CD4-positive, alpha-beta T cell treated with Interleukin-15 for 4 hours (primary cell): Measurements from ENCODE around the gene MIR17HG.

Source experiments
- DNase-seq: peaks from one replicate; pipeline ENCODE4 v3.0.0-alpha.2; 2020; ENCODE audit warnings: low spot score

MIR17HG gene

GRCh38 chr13:91368676-91369440, 21.4 kb downstream of the MIR17HG start:
- DNase-seq, result no peak

GRCh38 chr13:91369441-91369831, 21.9 kb downstream of the MIR17HG start:
- no peak for DNase-seq

GRCh38 chr13:91370501-91370900, 23.0 kb downstream of the MIR17HG start:
- DNase-seq, result no peak

DNA sequence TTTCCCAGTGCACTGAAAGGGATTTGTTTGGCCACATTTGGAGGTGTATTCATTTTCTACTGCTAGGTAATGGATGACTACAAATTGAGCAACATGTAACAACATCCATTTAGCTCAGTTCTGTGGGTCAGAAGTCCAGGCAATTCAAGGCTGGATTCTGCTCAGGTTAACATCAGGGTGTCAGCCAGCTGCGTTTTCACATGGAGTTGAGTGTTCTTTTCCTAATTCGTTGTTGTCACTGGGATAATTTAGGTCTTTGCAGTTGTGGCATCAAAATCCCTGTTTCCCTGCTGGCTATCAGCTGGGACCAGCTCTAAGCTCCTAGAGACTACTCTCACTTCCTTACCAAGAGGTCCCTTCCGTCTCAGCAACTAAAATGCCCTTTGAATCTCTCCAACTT, 25.4 kb downstream of the MIR17HG start:
- DNase-seq, result no peak

- DNase-seq, result peak; percentile 9
These were observed 27.7 kb downstream of the MIR17HG start for GRCh38 chr13:91375116-91375729.

GRCh38 chr13:91381371-91381770, 33.9 kb downstream of the MIR17HG start:
- DNase-seq, result no peak

GRCh38 chr13:91383836-91384235, 36.3 kb downstream of the MIR17HG start:
- DNase-seq, result no peak

GRCh38 chr13:91384896-91385295, 37.4 kb downstream of the MIR17HG start:
- DNase-seq, result no peak

DNA sequence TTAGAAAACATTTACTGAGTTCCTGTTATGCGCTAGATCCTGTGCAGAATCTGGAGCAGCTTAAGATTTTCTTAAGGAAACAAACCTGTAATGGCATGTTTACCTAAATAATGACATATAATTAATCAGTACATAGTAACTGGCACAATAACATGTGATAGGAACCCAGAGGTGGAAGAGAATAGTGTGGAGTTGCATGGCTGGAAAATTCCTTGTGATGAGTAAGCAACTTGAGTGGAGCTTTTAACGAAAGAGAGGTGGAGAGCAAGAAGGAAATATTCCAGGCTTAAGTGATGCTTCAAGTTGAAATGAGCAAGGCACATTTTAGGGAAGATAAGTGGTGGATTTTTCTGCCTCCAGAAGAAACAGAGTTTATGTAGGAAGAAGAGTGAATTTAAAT, 41.7 kb downstream of the MIR17HG start:
- no peak for DNase-seq

GRCh38 chr13:91397595-91397994, 50.1 kb downstream of the MIR17HG start:
- DNase-seq, result no peak

DNA sequence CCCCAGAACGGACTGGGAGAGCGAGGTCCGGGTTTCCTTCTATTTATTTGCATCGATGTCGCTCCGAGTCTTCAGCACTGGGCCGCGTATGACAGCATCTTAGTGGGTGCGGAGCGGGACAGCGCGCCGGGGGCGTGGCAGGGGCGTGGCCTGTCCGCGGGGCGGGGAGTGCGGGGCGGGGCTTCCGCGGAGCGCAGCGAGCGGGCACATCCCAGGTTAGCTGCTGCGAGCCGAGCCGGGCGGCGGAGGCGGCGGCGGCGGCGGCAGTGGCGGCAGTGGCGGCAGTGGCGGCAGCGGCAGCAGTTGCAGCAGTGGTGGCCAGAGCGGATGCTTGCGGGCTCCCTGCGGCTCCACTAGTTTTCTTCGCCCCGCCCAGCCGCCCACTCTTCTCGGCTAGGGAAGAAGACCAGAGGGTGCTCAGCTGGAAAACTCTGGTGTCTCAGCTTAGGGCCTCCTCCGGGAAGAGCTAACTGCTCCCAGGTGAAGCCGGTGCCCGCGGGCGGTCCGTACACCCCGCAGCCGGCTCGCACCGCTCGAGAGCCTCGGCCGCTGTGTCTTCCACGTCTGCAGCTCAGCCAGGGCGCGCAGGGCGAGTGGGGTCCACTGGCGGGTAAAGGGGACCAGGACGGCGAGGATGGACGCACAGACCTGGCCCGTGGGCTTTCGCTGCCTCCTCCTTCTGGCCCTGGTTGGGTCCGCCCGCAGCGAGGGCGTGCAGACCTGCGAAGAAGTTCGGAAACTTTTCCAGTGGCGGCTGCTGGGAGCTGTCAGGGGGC, 51.1 kb downstream of the MIR17HG start, which contains the start of gene GPC5:
GPC5 (plus strand) TSS at position 209 of the 776 bp plus-strand sequence.
- DNase-seq, result peak; percentile 84

GRCh38 chr13:91399189-91400062, 51.9 kb downstream of the MIR17HG start:
- DNase-seq, result no peak

- no peak for DNase-seq
These were observed 52.5 kb downstream of the MIR17HG start for GRCh38 chr13:91400063-91400399.

GRCh38 chr13:91400671-91401070, 53.2 kb downstream of the MIR17HG start:
- DNase-seq, result no peak

- no peak for DNase-seq
These were observed 54.4 kb downstream of the MIR17HG start for GRCh38 chr13:91401920-91402319.
